ENCODE data around the gene SKIC8. TPM values are rescaled to one million over a fixed set of nuclear protein-coding genes. Genes with fewer than 3 reads are reported as not detected.

SKIC8 gene
- total and polyA plus RNA-seq, 2 experiments from 2014 or later, result 52.6 to 70.6 TPM

- Histone ChIP-seq H3K4me2 (ENCODE audit: unreplicated experiment) (no peak overlapping the region), H3K9me2 (ENCODE audit: insufficient read depth) (no peaks in the 10 kb centered on the region), H4K20me1 (ENCODE audit: insufficient read depth) (no peaks in the 10 kb centered on the region; the same call in 1 of the 2 replicates), H3K79me2 (ENCODE audit: insufficient read depth) (peaks cover 29% of the 10 kb centered on the region), H2AFZ (no peak overlapping the region), H3K27ac (peak overlapping the region; percentile 73; the same call in 1 of the 2 replicates), H3K4me3 (no peak overlapping the region), H3K4me1 (ENCODE audit: insufficient read depth) (peaks cover 54% of the 10 kb centered on the region), H3K36me3 (ENCODE audit: low read depth) (no peaks in the 10 kb centered on the region), H3K9ac (no peak overlapping the region), H3F3A (ENCODE audit: insufficient read depth) (peaks cover 32% of the 10 kb centered on the region), H3K9me3 (ENCODE audit: low read depth) (no peaks in the 10 kb centered on the region), H3K27me3 (replicated peaks; ENCODE audit: insufficient read depth) (no peaks in the 10 kb centered on the region)
- in situ Hi-C loops (cut with MboI), result no loop called here
- TF ChIP-seq EZH2phosphoT487 (IDR thresholded peaks at IDR 0.05; ENCODE audit: insufficient read depth, low read depth) (no peak), EZH2 (IDR thresholded peaks at IDR 0.05; ENCODE audit: insufficient read depth, poor library complexity, severe bottlenecking) (no peak)
- peak; percentile 45 for DNase-seq
These were observed 1.9 kb upstream of the SKIC8 start for GRCh38 chr15:78301326-78301725.

GRCh38 chr15:78292219-78292618 is 7.2 kb downstream of the SKIC8 start:
- DNase-seq, result no peak
- no peak overlapping the region for H3K4me2 ChIP-seq (ENCODE audit: unreplicated experiment)
- H3F3A ChIP-seq (ENCODE audit: insufficient read depth), result no peaks in the 10 kb centered on the region
- no peak overlapping the region for H3K4me3 ChIP-seq
- peaks cover 23% of the 10 kb centered on the region for H3K79me2 ChIP-seq (ENCODE audit: insufficient read depth)
- no peak overlapping the region for H3K27ac ChIP-seq
- H3K27me3 ChIP-seq (replicated peaks; ENCODE audit: insufficient read depth), result no peaks in the 10 kb centered on the region
- WGBS, 2 experiments (ENCODE audit: low coverage in 1 of 2, low lambda C conversion rate in 2 of 2, missing lambda C conversion rate in 2 of 2), result 89 to 91% methylated on average over 1 of the region's 1 CpG
- no peaks in the 10 kb centered on the region for H3K9me3 ChIP-seq (ENCODE audit: low read depth)
- no peaks in the 10 kb centered on the region; the same call in 1 of the 2 replicates for H4K20me1 ChIP-seq (ENCODE audit: insufficient read depth)
- peaks cover 19% of the 10 kb centered on the region for H3K36me3 ChIP-seq (ENCODE audit: low read depth)
- in situ Hi-C loops (cut with MboI), result no loop called here
- H2AFZ ChIP-seq, result no peak overlapping the region
- no peaks in the 10 kb centered on the region for H3K4me1 ChIP-seq (ENCODE audit: insufficient read depth)
- no peak overlapping the region for H3K9ac ChIP-seq
- no peak for TF ChIP-seq EZH2phosphoT487 (IDR thresholded peaks at IDR 0.05; ENCODE audit: insufficient read depth, low read depth)
- no peak for TF ChIP-seq EZH2 (IDR thresholded peaks at IDR 0.05; ENCODE audit: insufficient read depth, poor library complexity, severe bottlenecking)
- H3K9me2 ChIP-seq (ENCODE audit: insufficient read depth), result no peaks in the 10 kb centered on the region

- no peak for DNase-seq
- in situ Hi-C loops (cut with MboI), result no loop called here
- 93 to 100% methylated on average over 2 of the region's 2 CpGs for WGBS, 2 experiments (ENCODE audit: low coverage in 1 of 2, low lambda C conversion rate in 2 of 2, missing lambda C conversion rate in 2 of 2)
- Histone ChIP-seq H3K9me3 (ENCODE audit: low read depth) (no peaks in the 10 kb centered on the region), H3K4me1 (ENCODE audit: insufficient read depth) (no peaks in the 10 kb centered on the region), H2AFZ (no peak overlapping the region), H3K79me2 (ENCODE audit: insufficient read depth) (peaks cover 18% of the 10 kb centered on the region), H3K9ac (no peak overlapping the region), H3K27ac (no peak overlapping the region), H3K9me2 (ENCODE audit: insufficient read depth) (no peaks in the 10 kb centered on the region), H3F3A (ENCODE audit: insufficient read depth) (no peaks in the 10 kb centered on the region), H3K4me3 (no peak overlapping the region), H4K20me1 (ENCODE audit: insufficient read depth) (no peaks in the 10 kb centered on the region; the same call in 1 of the 2 replicates), H3K4me2 (ENCODE audit: unreplicated experiment) (no peak overlapping the region), H3K27me3 (replicated peaks; ENCODE audit: insufficient read depth) (no peaks in the 10 kb centered on the region), H3K36me3 (ENCODE audit: low read depth) (peaks cover 19% of the 10 kb centered on the region)
- TF ChIP-seq EZH2 (IDR thresholded peaks at IDR 0.05; ENCODE audit: insufficient read depth, poor library complexity, severe bottlenecking) (no peak), EZH2phosphoT487 (IDR thresholded peaks at IDR 0.05; ENCODE audit: insufficient read depth, low read depth) (no peak)
These were observed 7.7 kb downstream of the SKIC8 start for GRCh38 chr15:78291698-78292097.

- Histone ChIP-seq H3K4me3 (no peak overlapping the region), H3K9me2 (ENCODE audit: insufficient read depth) (no peaks in the 10 kb centered on the region), H3F3A (ENCODE audit: insufficient read depth) (no peaks in the 10 kb centered on the region), H3K27ac (no peak overlapping the region), H2AFZ (no peak overlapping the region), H3K9me3 (ENCODE audit: low read depth) (no peaks in the 10 kb centered on the region), H3K9ac (no peak overlapping the region), H4K20me1 (ENCODE audit: insufficient read depth) (no peaks in the 10 kb centered on the region), H3K27me3 (replicated peaks; ENCODE audit: insufficient read depth) (no peaks in the 10 kb centered on the region), H3K4me2 (ENCODE audit: unreplicated experiment) (no peak overlapping the region), H3K36me3 (ENCODE audit: low read depth) (peaks cover 19% of the 10 kb centered on the region), H3K79me2 (ENCODE audit: insufficient read depth) (peaks cover 12% of the 10 kb centered on the region), H3K4me1 (ENCODE audit: insufficient read depth) (no peaks in the 10 kb centered on the region)
- no peak for DNase-seq
- 59% methylated on average over 2 of the region's 2 CpGs for WGBS, 2 experiments (ENCODE audit: low coverage in 1 of 2, low lambda C conversion rate in 2 of 2, missing lambda C conversion rate in 2 of 2)
- in situ Hi-C loops (cut with MboI), result no loop called here
- TF ChIP-seq EZH2 (IDR thresholded peaks at IDR 0.05; ENCODE audit: insufficient read depth, poor library complexity, severe bottlenecking) (no peak), EZH2phosphoT487 (IDR thresholded peaks at IDR 0.05; ENCODE audit: insufficient read depth, low read depth) (no peak)
These were observed 8.4 kb downstream of the SKIC8 start for GRCh38 chr15:78291052-78291451.

GRCh38 chr15:78290222-78290621 is 9.2 kb downstream of the SKIC8 start:
- WGBS, 2 experiments (ENCODE audit: low coverage in 1 of 2, low lambda C conversion rate in 2 of 2, missing lambda C conversion rate in 2 of 2), result 88% methylated on average over 3 of the region's 3 CpGs

More at GRCh38 chr15:78290222-78290621, 9.2 kb downstream of the SKIC8 start:
- Histone ChIP-seq H2AFZ (no peak overlapping the region), H3K27me3 (replicated peaks; ENCODE audit: insufficient read depth) (no peaks in the 10 kb centered on the region), H3K9me2 (ENCODE audit: insufficient read depth) (no peaks in the 10 kb centered on the region), H3K4me1 (ENCODE audit: insufficient read depth) (no peaks in the 10 kb centered on the region), H3K4me3 (no peak overlapping the region), H3K79me2 (ENCODE audit: insufficient read depth) (peaks cover 4% of the 10 kb centered on the region; the same call in 1 of the 2 replicates), H3F3A (ENCODE audit: insufficient read depth) (no peaks in the 10 kb centered on the region), H4K20me1 (ENCODE audit: insufficient read depth) (no peaks in the 10 kb centered on the region), H3K27ac (no peak overlapping the region), H3K9me3 (ENCODE audit: low read depth) (no peaks in the 10 kb centered on the region), H3K4me2 (ENCODE audit: unreplicated experiment) (no peak overlapping the region), H3K36me3 (ENCODE audit: low read depth) (peaks cover 19% of the 10 kb centered on the region), H3K9ac (no peak overlapping the region)
- in situ Hi-C loops (cut with MboI), result no loop called here
- DNase-seq, result no peak
- no peak for TF ChIP-seq EZH2 (IDR thresholded peaks at IDR 0.05; ENCODE audit: insufficient read depth, poor library complexity, severe bottlenecking)
- TF ChIP-seq EZH2phosphoT487 (IDR thresholded peaks at IDR 0.05; ENCODE audit: insufficient read depth, low read depth), result no peak

All from GM23248 (cell line).